Measurements from ENCODE around the gene STMP1.

Gene STMP1

DNA sequence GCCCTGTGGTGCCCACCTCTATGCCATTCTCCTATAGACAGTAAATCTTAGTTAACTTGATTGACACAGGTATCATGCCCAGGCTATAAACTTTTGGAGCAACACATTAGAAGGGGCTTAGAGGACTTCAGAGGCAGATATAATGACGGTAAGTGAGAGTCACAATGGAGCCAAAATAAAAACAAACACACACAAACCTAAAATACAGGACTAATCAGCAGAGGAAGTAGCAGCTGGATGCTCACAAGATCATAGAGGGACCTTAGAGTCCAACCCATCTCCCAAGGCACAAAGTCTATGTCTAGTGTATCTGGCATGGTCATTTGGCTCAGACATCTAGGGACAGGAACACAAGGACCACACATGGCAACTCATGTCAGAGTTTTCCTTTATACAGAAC lies 53.4 kb downstream of the STMP1 start:
- POLR2A ChIA-PET: interaction anchor here (1.3 kb wide), 1 partner anchor 29 kb away, joined by 4 read pairs; no protein-coding TSS in a partner anchor
- TF ChIP-seq, protein P1, sequence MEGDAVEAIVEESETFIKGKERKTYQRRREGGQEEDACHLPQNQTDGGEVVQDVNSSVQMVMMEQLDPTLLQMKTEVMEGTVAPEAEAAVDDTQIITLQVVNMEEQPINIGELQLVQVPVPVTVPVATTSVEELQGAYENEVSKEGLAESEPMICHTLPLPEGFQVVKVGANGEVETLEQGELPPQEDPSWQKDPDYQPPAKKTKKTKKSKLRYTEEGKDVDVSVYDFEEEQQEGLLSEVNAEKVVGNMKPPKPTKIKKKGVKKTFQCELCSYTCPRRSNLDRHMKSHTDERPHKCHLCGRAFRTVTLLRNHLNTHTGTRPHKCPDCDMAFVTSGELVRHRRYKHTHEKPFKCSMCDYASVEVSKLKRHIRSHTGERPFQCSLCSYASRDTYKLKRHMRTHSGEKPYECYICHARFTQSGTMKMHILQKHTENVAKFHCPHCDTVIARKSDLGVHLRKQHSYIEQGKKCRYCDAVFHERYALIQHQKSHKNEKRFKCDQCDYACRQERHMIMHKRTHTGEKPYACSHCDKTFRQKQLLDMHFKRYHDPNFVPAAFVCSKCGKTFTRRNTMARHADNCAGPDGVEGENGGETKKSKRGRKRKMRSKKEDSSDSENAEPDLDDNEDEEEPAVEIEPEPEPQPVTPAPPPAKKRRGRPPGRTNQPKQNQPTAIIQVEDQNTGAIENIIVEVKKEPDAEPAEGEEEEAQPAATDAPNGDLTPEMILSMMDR (IDR thresholded peaks at IDR 0.05; ENCODE audit: insufficient read depth, low read length, missing control alignments): no peak
- CTCF ChIA-PET: interaction anchor here (1.2 to 7.6 kb wide), 2 partner anchors 10 to 43 kb away, joined by 4 to 38 read pairs; no protein-coding TSS in a partner anchor
- no peak overlapping the region for H3K4me3 ChIP-seq (ENCODE audit: low read depth, low read length)
- no peak for DNase-seq (ENCODE audit: low read depth, low spot score)

DNA sequence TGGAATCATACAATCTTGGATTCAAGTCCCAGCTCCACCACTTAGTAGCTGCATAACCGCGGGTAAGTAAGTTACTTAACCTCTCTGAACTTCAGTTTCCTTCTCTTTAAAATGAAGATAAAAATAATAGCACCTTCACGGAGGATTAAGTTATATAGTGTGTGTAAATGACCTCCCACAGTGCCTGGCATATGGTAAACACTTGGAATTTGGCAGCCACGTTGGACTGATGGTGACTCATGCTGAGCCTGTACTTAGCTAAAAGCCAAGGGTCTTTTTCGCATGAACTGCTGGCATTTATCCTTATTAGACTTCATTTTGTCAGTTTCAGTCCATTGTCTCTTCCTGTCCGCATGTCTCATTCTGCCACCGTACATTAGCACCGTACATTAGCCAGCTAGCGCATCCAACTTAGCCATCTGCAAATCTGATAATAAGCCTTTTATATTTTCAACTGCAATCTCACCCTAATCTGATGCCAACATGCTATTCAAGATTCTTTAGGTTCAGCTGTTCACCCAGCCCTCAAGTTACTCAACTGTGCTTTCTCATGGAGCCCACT lies 54.4 kb downstream of the STMP1 start:
- TF ChIP-seq, protein P1 (IDR thresholded peaks at IDR 0.05; ENCODE audit: insufficient read depth, low read length, missing control alignments): no peak
- peak; percentile 37 for DNase-seq (ENCODE audit: low read depth, low spot score)
- CTCF ChIA-PET: interaction anchor here (1.2 to 7.6 kb wide), 3 partner anchors 9 to 44 kb away, joined by 4 to 38 read pairs (median 9); no protein-coding TSS in a partner anchor
- POLR2A ChIA-PET: interaction anchor here (1.3 kb wide), 1 partner anchor 28 kb away, joined by 4 read pairs; no protein-coding TSS in a partner anchor
- no peak overlapping the region for H3K4me3 ChIP-seq (ENCODE audit: low read depth, low read length)

DNA sequence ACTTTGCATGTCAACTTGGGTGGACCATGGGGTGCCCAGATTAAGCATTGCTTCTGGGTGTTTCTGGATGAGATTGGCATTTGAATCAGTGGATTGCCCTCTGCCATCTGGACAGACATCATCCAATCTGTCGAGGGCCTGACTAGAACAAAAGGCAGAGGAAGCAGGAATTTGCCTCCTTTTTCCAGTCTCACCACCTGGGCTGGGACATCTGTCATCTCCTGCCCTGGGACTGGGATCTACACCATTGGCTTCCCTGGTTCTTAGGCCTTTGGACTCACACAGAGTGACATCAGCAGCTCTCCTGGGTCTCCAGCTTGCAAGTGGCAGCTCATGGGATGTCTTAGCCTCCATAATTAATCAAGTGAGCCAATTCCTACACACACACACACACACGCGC lies 55.4 kb downstream of the STMP1 start:
- ChIA-PET POLR2A (no interaction called here), CTCF (interaction anchor here (3.0 kb wide), 1 partner anchor 14 kb away, joined by 9 read pairs; no protein-coding TSS in a partner anchor)
- DNase-seq (ENCODE audit: low read depth, low spot score): no peak
- TF ChIP-seq, protein P1 (IDR thresholded peaks at IDR 0.05; ENCODE audit: insufficient read depth, low read length, missing control alignments): no peak
- H3K4me3 ChIP-seq (ENCODE audit: low read depth, low read length): no peak overlapping the region

DNA sequence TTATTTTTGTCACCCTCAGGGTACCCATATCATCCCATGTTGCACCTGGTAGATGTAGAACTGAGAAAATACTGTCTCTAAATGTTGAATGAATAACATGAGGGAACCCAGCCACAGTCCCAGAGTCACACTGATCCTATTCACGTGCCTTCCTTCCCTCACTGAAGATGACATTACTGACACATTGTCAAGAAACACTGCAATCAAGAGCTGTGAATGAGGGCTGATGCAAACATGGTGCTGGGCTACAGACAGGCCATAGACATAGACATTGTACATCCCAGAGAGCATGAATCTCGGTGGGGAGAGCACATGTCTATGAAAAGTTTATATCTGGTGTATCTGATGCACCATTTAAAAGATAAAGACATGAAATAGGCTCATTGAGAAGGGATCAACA lies 55.9 kb downstream of the STMP1 start:
- CTCF ChIA-PET: interaction anchor here (3.0 kb wide), 1 partner anchor 14 kb away, joined by 9 read pairs; no protein-coding TSS in a partner anchor
- POLR2A ChIA-PET: no interaction called here
- DNase-seq (ENCODE audit: low read depth, low spot score): no peak
- TF ChIP-seq, protein P1 (IDR thresholded peaks at IDR 0.05; ENCODE audit: insufficient read depth, low read length, missing control alignments): no peak
- no peak overlapping the region for H3K4me3 ChIP-seq (ENCODE audit: low read depth, low read length)

DNA sequence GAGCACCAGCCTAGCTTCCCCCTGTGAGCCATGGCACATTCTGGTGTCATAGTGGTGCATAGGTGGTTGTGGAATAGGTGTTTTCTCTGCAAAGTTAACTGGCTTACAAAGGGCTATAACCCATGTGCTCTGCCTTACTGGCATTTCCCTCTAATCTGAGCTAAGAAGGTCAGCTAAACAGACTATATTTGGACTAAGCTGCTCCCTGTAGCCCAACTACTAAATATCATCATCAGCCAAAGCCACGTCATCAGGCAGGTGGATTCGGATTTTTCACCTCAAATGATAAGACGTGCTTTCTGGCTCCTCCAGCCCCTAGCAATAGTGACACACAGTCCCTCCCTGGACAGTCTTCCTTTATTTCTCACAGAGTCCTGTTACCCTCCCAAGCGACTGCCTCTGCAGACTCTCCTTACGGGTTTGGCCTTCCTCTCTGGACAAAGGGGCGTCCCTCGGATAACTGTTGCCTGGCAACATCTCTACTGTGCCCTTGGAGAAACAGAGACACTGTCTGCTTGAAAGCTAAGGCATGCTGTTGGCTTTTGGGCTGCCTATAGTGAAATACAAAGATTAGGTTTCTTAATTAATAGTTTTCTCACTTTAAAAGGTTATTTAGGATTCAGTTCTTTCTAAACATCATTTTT lies 56.6 kb downstream of the STMP1 start:
- POLR2A ChIA-PET: no interaction called here

DNA sequence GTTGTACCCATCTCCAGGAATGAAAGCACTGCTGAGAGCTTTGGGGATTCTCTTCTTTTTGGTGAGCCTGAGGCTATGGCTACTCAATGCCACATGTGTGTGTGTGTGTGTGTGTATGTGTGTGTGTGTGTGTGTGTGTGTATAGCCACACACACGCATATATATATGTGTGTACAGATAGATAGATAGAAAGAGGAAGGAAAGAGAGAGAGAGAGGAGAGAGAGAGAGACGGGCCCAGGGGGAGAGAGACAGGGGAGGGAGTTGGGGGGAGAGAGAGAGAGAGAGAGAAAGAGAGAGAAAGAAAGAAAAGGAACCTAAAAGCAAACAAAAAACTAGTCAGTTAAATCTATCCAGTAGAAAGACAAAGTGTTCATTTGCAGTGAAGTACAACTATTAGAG lies 57.4 kb downstream of the STMP1 start:
- no peak overlapping the region for H3K4me3 ChIP-seq (ENCODE audit: low read depth, low read length)
- CTCF ChIA-PET: interaction anchor here (4.9 kb wide), 1 partner anchor 8 kb away, joined by 31 read pairs; no protein-coding TSS in a partner anchor
- POLR2A ChIA-PET: no interaction called here
- no peak for DNase-seq (ENCODE audit: low read depth, low spot score)
- TF ChIP-seq, protein P1 (IDR thresholded peaks at IDR 0.05; ENCODE audit: insufficient read depth, low read length, missing control alignments): no peak

More for the DNA sequence above, 56.6 kb downstream of the STMP1 start:
- no peak overlapping the region for H3K4me3 ChIP-seq (ENCODE audit: low read depth, low read length)
- CTCF ChIA-PET: interaction anchor here (3.0 to 4.9 kb wide), 2 partner anchors 7 to 13 kb away, joined by 9 to 31 read pairs; no protein-coding TSS in a partner anchor
- no peak for DNase-seq (ENCODE audit: low read depth, low spot score)
- TF ChIP-seq, protein P1 (IDR thresholded peaks at IDR 0.05; ENCODE audit: insufficient read depth, low read length, missing control alignments): no peak
